GM21447 (cell line): ENCODE data around the gene DIPK1A.

Experiments
- ATAC-seq: cut with Tn5 transposase; IDR thresholded peaks from one replicate; pipeline ENCODE4 v1.9.1; 2021; ENCODE audit not compliant: unreplicated experiment

Gene DIPK1A

DNA sequence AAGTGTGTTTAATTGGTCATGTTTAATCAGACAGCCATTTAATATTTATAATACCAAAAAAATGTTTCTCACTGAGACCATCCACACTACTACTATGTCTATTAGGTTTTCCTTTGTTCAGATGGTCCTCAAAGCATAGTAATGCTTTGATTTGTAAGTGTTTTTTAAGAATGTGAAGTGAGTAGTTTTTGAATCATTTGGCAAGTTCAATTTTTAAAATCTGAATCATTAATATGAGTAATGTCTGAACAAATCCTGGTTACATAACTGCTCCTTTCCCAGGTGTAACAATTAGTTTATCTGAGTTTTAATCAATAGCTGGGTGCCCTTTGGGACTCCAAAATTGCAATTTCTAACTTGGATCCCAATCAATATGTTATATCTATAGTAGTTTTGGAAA, 152.9 kb downstream of the DIPK1A start:
- no peak for ATAC-seq

DNA sequence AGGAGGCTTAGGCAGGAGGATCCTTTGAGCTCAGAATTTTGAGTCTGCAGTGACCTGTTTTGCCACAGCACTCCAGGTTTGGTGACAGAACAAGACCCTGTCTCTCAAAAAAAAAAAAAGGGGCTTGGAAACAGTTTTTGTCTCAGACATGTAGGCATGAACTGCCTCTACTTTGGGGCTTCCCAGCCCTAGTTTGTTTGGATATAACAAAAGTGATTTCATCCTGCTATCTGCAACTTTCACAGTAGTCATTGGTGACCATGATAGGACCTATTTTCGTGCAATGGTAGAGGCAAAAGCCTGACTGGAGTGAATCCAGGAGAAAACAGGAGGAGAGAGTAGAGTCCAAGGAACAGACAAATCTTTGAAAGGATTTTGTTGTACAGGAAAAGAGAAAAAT, 156.0 kb downstream of the DIPK1A start:
- no peak for ATAC-seq

DNA sequence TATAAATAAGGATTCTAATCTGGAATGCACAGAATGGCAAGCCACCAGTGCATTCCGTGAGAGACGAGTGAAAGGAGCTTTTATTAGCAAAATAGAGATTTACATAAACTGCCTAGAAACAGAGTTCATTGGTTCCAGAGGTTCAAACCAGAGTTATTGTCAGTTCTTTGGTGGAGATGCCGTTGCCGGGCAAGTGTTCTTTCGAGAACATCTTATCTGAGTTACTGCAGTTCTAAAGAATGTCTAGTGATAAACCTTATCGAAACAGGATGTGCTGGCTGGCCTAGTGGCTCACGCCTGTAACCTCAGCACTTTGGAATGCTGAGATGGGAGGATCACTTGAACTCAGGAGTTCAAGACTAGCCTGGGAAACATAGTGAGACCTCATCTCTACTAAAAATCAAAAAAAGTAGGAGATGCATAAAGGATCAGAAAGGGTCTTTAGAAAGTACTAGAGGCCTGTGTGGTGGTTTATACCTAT, 156.5 kb downstream of the DIPK1A start:
- ATAC-seq: no peak

DNA sequence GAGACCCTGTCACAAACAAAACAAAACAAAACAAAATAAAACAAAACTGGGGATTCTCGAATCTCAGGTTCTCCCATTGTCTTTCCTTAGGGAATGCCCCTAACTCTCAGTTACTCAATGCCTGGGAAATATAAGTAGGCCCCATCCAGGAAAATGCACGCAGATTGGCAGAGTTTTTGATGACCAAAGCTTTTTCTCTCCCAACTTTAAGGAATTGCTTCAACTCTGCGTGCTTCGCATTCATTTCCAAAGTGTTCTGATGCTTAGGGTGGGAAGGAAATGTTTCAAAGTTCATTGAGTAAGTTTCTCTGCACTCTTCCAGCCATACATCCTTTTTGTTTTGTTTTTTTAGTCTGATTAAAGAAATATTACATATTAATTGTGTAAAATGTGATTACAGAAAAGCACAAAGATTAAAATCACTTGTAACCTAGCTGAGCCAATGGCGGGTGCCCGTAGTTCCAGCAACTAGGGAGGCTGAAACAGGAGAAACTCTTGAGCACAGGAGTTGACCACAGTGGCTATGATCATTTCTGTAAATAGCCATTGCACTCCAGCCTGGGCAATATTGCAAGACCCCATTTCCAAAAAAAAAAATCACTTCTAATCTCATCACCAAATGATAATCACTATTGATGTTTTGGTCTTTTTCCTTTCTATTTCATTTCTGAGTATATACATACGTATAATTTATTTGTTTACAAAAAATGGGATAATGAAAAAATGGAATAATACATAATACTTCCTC, 157.9 kb downstream of the DIPK1A start:
- ATAC-seq: no peak

DNA sequence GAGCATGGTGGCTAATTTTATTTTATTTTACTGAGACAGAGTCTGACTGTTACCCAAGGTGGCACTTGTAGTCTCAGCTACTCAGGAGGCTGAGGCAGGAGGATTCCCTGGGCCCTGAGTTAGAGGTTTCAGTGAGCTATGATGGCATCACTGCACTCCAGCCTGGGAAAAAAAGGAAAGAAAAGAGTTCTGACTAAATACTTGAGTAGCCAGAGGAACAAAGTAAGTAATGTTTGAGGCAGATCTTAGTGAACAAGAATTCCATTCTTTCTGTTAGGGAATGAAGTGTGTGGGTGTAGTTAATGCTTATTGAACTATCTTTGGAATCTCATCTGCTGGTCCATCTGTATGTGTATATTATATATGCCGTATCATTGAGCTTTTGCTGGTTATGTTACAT, 163.3 kb downstream of the DIPK1A start:
- no peak for ATAC-seq

DNA sequence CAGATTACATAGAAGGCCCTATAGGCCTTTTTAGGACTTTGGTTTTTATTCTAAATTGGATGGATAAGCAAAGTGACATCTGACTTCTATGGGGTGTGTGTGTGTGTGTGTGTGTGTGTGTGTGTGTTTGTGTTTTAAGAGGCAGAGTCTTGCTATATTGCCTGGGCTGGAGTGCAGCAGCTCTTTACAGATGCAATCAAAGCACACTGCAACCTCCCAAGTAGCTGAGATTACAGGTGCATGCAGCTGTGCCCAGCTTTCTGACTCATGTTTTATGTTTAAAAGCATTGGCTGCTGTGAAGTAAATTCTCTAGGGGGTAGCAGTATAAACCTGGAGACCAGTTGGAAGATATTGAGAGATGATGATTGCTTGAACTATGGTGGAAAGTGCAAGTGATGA, 164.0 kb downstream of the DIPK1A start:
- no peak for ATAC-seq

DNA sequence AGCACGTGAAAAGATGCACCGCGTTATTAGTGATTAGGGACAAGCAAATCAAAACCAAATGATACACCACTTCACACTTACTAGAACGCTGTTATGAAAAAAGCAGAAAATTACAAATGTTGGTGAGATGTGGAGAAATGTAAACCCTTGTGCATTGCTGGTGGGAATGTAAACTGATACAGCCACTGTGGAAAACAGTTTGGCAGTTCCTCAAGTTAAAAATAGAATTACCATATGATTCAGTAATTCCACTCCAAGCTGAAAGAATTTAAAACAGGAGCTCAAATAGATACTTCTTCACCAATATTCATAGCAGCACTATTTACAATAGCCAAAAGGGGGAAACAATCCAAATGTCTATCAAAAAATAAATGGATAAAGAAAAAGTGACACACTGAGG, 166.1 kb downstream of the DIPK1A start:
- no peak for ATAC-seq

DNA sequence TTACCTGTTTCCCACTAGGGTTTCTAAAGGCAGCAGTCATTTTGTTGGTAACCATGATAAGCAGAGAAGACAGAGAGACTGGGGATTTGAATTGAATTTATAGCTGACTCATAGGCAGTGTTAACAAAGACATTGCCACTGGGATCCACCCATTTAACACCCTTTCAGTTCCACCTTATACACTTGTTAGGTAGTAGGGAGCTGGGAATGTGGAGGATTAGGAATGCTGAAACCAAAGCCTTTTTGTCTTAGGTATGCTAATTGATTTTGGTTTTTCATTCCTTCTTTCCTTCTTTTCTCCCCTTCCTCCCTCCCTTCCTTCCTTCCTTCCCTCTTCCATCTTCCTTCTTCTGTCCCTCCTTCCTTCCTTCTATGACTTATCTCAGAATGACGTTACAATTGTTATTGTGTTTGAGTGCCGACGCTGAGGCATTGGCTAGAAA, 168.9 kb downstream of the DIPK1A start:
- ATAC-seq: no peak
